GM12878 (cell line): ENCODE results near the gene SRSF1. TPM values are rescaled to one million over a fixed set of nuclear protein-coding genes. Genes with fewer than 3 reads are reported as not detected.

Experiments
- ATF7 ChIP-seq: fragments of 450-650 bp; IDR thresholded peaks from 2 replicates; pipeline ENCODE4 v1.6.1; 2016; ENCODE audit warnings: low read depth, mild to moderate bottlenecking
- BCL11A ChIP-seq: IDR thresholded peaks from 2 replicates; pipeline ENCODE4 v1.6.1; 2011; ENCODE audit warnings: low read depth, low read length
- BHLHE40 ChIP-seq, 2 experiments: fragments of 450-650 bp in 1 of 2; IDR thresholded peaks; 2 replicates each; pipeline ENCODE4 v1.6.1; 2011 to 2017; ENCODE audit warnings: low read depth in 2 of 2, borderline replicate concordance in 1 of 2, improper control_type of control experiment in 1 of 2, low read length in 1 of 2, mild to moderate bottlenecking in 1 of 2
- BMI1 ChIP-seq: fragments of 450-650 bp; IDR thresholded peaks from 2 replicates; pipeline ENCODE4 v1.6.1; 2016; ENCODE audit warnings: mild to moderate bottlenecking, moderate library complexity, borderline replicate concordance
- CREM ChIP-seq: IDR thresholded peaks from 2 replicates; pipeline ENCODE4 v1.6.1; 2014; ENCODE audit warnings: antibody characterized with exemption, low read depth
- E2F4 ChIP-seq: IDR thresholded peaks from 2 replicates; pipeline ENCODE4 v1.6.1; 2012; ENCODE audit warnings: low read depth, low read length, improper control_type of control experiment
- EGR1 ChIP-seq, 2 experiments: IDR thresholded peaks; 1 replicate in 1 of 2; 2 replicates in 1 of 2; pipeline ENCODE4 v1.6.1; 2011 to 2012; ENCODE audit warnings: low read depth in 2 of 2, low read length in 2 of 2, borderline replicate concordance in 1 of 2, mild to moderate bottlenecking in 1 of 2, moderate library complexity in 1 of 2
- HDGF ChIP-seq: fragments of 450-650 bp; IDR thresholded peaks from 2 replicates; pipeline ENCODE4 v1.6.1; 2016; ENCODE audit warnings: antibody characterized with exemption
- HSF1 ChIP-seq: fragments of 150-350 bp; IDR thresholded peaks from 2 replicates; pipeline ENCODE4 v1.6.1; 2014; ENCODE audit warnings: mild to moderate bottlenecking, low read depth, low read length
- IKZF2 ChIP-seq, 2 experiments: fragments of 450-650 bp; IDR thresholded peaks; 2 replicates each; pipeline ENCODE4 v1.6.1; 2017; ENCODE audit warnings: mild to moderate bottlenecking in 2 of 2, moderate library complexity in 2 of 2
- KDM1A ChIP-seq: fragments of 200-600 bp; sonication (generic); IDR thresholded peaks from 2 replicates; pipeline ENCODE4 v1.6.1; 2016; ENCODE audit warnings: borderline replicate concordance
- KLF5 ChIP-seq: fragments of 450-650 bp; IDR thresholded peaks from 2 replicates; pipeline ENCODE4 v1.6.1; 2014; ENCODE audit warnings: mild to moderate bottlenecking; ENCODE audit not compliant: partially characterized antibody
- MLLT1 ChIP-seq: fragments of 450-650 bp; IDR thresholded peaks from 2 replicates; pipeline ENCODE4 v1.6.1; 2016; ENCODE audit warnings: mild to moderate bottlenecking
- MYB ChIP-seq: fragments of 150-350 bp; IDR thresholded peaks from 2 replicates; pipeline ENCODE4 v1.6.1; 2014; ENCODE audit warnings: mild to moderate bottlenecking, low read depth, low read length, borderline replicate concordance
- NRF1 ChIP-seq: conservative IDR thresholded peaks from 2 replicates; pipeline ENCODE4 v1.6.1; 2011; ENCODE audit warnings: mild to moderate bottlenecking, low read depth, low read length, improper control_type of control experiment
- PAX8 ChIP-seq: fragments of 450-650 bp; IDR thresholded peaks from 2 replicates; pipeline ENCODE4 v1.6.1; 2017; ENCODE audit warnings: mild to moderate bottlenecking, moderate library complexity
- POU2F2 ChIP-seq: IDR thresholded peaks from 3 replicates; pipeline ENCODE4 v1.6.1; 2011; ENCODE audit warnings: low read depth, mild to moderate bottlenecking, low read length, borderline replicate concordance
- RELA ChIP-seq: fragments of 450-650 bp; IDR thresholded peaks from 2 replicates; pipeline ENCODE4 v1.8.0; 2014; ENCODE audit warnings: borderline replicate concordance; ENCODE audit not compliant: partially characterized antibody
- SMARCA5 ChIP-seq: fragments of 450-650 bp; IDR thresholded peaks from 2 replicates; pipeline ENCODE4 v1.6.1; 2017; ENCODE audit warnings: mild to moderate bottlenecking
- SPI1 ChIP-seq: IDR thresholded peaks from 2 replicates; pipeline ENCODE4 v1.6.1; 2011; ENCODE audit warnings: low read depth, mild to moderate bottlenecking, low read length, moderate library complexity, borderline replicate concordance; ENCODE audit not compliant: insufficient read depth
- STAT1 ChIP-seq: fragments of 450-650 bp; conservative IDR thresholded peaks from 2 replicates; pipeline ENCODE4 v1.6.1; 2014; ENCODE audit warnings: antibody characterized with exemption, mild to moderate bottlenecking
- TAF1 ChIP-seq: IDR thresholded peaks from 2 replicates; pipeline ENCODE4 v1.6.1; 2011; ENCODE audit warnings: mild to moderate bottlenecking, low read depth, low read length, borderline replicate concordance
- TCF3 ChIP-seq: IDR thresholded peaks from 2 replicates; pipeline ENCODE4 v1.6.1; 2012; ENCODE audit warnings: low read depth, mild to moderate bottlenecking, low read length, borderline replicate concordance; ENCODE audit not compliant: insufficient read depth
- TCF7 ChIP-seq: IDR thresholded peaks from 2 replicates; pipeline ENCODE4 v1.6.1; 2014; ENCODE audit warnings: antibody characterized with exemption, borderline replicate concordance
- ZNF207 ChIP-seq: fragments of 450-650 bp; IDR thresholded peaks from 2 replicates; pipeline ENCODE4 v1.6.1; 2014; ENCODE audit warnings: antibody characterized with exemption, mild to moderate bottlenecking, borderline replicate concordance
- ZZZ3 ChIP-seq: IDR thresholded peaks from 2 replicates; pipeline ENCODE4 v1.6.1; 2011; ENCODE audit warnings: low read depth; ENCODE audit not compliant: control insufficient read depth, insufficient read length
- polyA plus RNA-seq, 11 experiments: library from polyadenylated mRNA; depleted of rRNA in 4 of 11; unstranded in 6 of 11; stranded (reverse) in 5 of 11; fragments of >200 nt; fragmentation: Nextera tagmentation in 4 of 11; fragmentation: Illumina TruSeq in 1 of 11; extraction: Ambion mirVana in 4 of 11; extraction: Trizol in 1 of 11; gene quantifications; 1 replicate in 1 of 11; 2 replicates in 10 of 11; pipeline versions ENCODE4 v1.2.1 to v1.2.3, GENCODE V29; 2011 to 2016; ENCODE audit warnings: inconsistent platforms in 2 of 11, missing spikeins in 2 of 11, low read depth in 1 of 11
- total RNA-seq, 4 experiments: library from RNA; depleted of rRNA in 3 of 4; stranded (reverse); fragments of >200 nt in 3 of 4; fragmentation: Illumina TruSeq in 1 of 4; extraction: Trizol in 1 of 4; gene quantifications; 2 replicates each; pipeline versions ENCODE4 v1.2.1 to v1.2.3, GENCODE V29; 2013 to 2021

The SRSF1 gene
- total and polyA plus RNA-seq, 10 of the 15 experiments (the other 5 are each of a cell fraction or from before 2014, with no cell fraction given) = 101 to 474 (median 404) TPM

- TF ChIP-seq TCF3 = peak; percentile 61; the same call in 1 of the 2 replicates
- peak; percentile 75; the same call in 1 of the 2 replicates for TF ChIP-seq CREM
- peak; percentile 93 for TF ChIP-seq E2F4
- TF ChIP-seq KDM1A = no peak
- peak; percentile 69 for TF ChIP-seq KLF5
- TF ChIP-seq PAX8 = 0 out of 2 replicates have a peak, but pooled peaks have one; percentile 90
- peak in 1 of 2 experiments; percentile 35; a peak in 2 of 4 replicates for TF ChIP-seq IKZF2 (IDR thresholded peaks at IDR 0.05)
- no peak for TF ChIP-seq HDGF
- peak; percentile 92; the same call in 1 of the 2 replicates for TF ChIP-seq MLLT1
- no peak for TF ChIP-seq BCL11A
- peak; percentile 91 for TF ChIP-seq POU2F2
- TF ChIP-seq ZZZ3 = no peak
- peak; percentile 14; the same call in 1 of the 2 replicates for TF ChIP-seq SPI1
- TF ChIP-seq EGR1 (IDR thresholded peaks at IDR 0.05; ENCODE audit: borderline replicate concordance in 1 of 2, low read depth in 2 of 2, low read length in 2 of 2) = peak; percentile 6 to 94; a peak in 1 of 3 replicates
- TF ChIP-seq ATF7 = peak; percentile 91
- peak; percentile 57; the same call in 1 of the 2 replicates for TF ChIP-seq TCF7
- peak; percentile 84 for TF ChIP-seq BMI1
- TF ChIP-seq NRF1 = peak; percentile 97
- TF ChIP-seq RELA = peak; percentile 27
- peak; percentile 90; the same call in 1 of the 2 replicates for TF ChIP-seq STAT1
- no peak for TF ChIP-seq HSF1
- TF ChIP-seq TAF1 = peak; percentile 94
- TF ChIP-seq ZNF207 = peak; percentile 76
- TF ChIP-seq BHLHE40 (IDR thresholded peaks at IDR 0.05; ENCODE audit: borderline replicate concordance in 1 of 2, low read depth in 2 of 2, low read length in 1 of 2) = peak; percentile 72 to 92
- 0 out of 2 replicates have a peak, but pooled peaks have one; percentile 62 for TF ChIP-seq SMARCA5
- TF ChIP-seq MYB = 0 out of 2 replicates have a peak, but pooled peaks have one; percentile 11
Measured at GRCh38 chr17:58006924-58007780, at the start of gene SRSF1 (continued).
